Tibial artery (tissue), 4 donors: ENCODE measurements around the gene RFX4.

Experiments
- DNase-seq, 2 donors: peaks; one replicate each; pipeline ENCODE4 v3.0.0-alpha.2; 2019
- H3K27ac ChIP-seq, 2 donors: fragments of 200-600 bp; sonication (generic) in 1 of 2; 1 replicate in 1 of 2; 2 replicates in 1 of 2; pipeline ENCODE4 v1.5.1; 2018 to 2019; ENCODE audit warnings: mild to moderate bottlenecking in 1 of 2
- H3K27me3 ChIP-seq, 2 donors: fragments of 200-600 bp; sonication (generic) in 1 of 2; one replicate each; pipeline versions ENCODE4 v1.5.1 to v1.6.0; 2016 to 2019
- H3K36me3 ChIP-seq, 3 donors: fragments of 200-600 bp; sonication (generic) in 2 of 3; one replicate each; pipeline ENCODE4 v1.5.1; 2016 to 2019; ENCODE audit warnings: mild to moderate bottlenecking in 2 of 3
- H3K4me1 ChIP-seq, 4 donors: fragments of 200-600 bp; sonication (generic) in 2 of 4; 1 replicate in 3 of 4; 2 replicates in 1 of 4; pipeline ENCODE4 v1.5.1; 2016 to 2019
- H3K4me3 ChIP-seq, 2 donors: fragments of 200-600 bp; sonication (generic) in 1 of 2; 1 replicate in 1 of 2; 2 replicates in 1 of 2; pipeline ENCODE4 v1.5.1; 2018 to 2019; ENCODE audit warnings: mild to moderate bottlenecking in 2 of 2
- H3K9me3 ChIP-seq, 3 donors: fragments of 200-600 bp; sonication (generic) in 1 of 3; one replicate each; pipeline ENCODE4 v1.5.1; 2016 to 2019
- intact Hi-C: fragments of 100-400 bp; cut with DNase I; formaldehyde crosslinking; loops from one replicate; pipeline ENCODE4 v1.15.0; 2023; ENCODE audit warnings: low total_unique reads
- TF ChIP-seq, protein P1 (sequence below), 2 experiments: fragments of 200-600 bp in 1 of 2; fragments of 450-650 bp in 1 of 2; IDR thresholded peaks; one replicate each; pipeline ENCODE4 v1.5.1; 2017 to 2019; ENCODE audit warnings: antibody characterized with exemption in 2 of 2, mild to moderate bottlenecking in 1 of 2, moderate library complexity in 1 of 2

Gene RFX4

DNA sequence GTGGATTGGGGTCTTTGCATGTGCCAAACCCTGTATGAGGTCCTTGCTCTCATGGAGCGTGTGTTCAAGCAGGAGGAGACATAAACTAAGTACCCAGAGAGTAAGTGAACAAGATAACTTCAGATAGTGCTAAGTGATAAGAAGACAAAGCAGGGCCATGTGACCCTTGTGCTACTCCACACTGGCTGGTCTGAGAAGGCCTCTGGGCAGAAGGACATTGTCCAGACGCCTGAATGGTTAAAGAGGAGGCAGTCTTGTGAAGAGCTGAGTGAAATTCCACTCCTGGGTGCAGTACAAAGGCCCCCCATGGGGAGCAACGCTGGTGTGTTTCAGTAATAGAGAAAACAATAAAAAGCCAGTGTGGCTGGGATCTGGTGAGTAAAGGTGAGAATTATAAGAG lies 98.4 kb downstream of the RFX4 start:
- TF ChIP-seq, protein P1, sequence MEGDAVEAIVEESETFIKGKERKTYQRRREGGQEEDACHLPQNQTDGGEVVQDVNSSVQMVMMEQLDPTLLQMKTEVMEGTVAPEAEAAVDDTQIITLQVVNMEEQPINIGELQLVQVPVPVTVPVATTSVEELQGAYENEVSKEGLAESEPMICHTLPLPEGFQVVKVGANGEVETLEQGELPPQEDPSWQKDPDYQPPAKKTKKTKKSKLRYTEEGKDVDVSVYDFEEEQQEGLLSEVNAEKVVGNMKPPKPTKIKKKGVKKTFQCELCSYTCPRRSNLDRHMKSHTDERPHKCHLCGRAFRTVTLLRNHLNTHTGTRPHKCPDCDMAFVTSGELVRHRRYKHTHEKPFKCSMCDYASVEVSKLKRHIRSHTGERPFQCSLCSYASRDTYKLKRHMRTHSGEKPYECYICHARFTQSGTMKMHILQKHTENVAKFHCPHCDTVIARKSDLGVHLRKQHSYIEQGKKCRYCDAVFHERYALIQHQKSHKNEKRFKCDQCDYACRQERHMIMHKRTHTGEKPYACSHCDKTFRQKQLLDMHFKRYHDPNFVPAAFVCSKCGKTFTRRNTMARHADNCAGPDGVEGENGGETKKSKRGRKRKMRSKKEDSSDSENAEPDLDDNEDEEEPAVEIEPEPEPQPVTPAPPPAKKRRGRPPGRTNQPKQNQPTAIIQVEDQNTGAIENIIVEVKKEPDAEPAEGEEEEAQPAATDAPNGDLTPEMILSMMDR (IDR thresholded peaks at IDR 0.05), result no peak
- H3K4me1 ChIP-seq, result no peaks in the 10 kb centered on the region
- H3K27ac ChIP-seq, result no peak overlapping the region
- no peaks in the 10 kb centered on the region for H3K36me3 ChIP-seq
- intact Hi-C loops, result no loop called here
- H3K9me3 ChIP-seq, result no peaks in the 10 kb centered on the region
- no peak overlapping the region for H3K4me3 ChIP-seq
- no peak for DNase-seq
- peaks cover 0 to 2% of the 10 kb centered on the region in 2 donors for H3K27me3 ChIP-seq

DNA sequence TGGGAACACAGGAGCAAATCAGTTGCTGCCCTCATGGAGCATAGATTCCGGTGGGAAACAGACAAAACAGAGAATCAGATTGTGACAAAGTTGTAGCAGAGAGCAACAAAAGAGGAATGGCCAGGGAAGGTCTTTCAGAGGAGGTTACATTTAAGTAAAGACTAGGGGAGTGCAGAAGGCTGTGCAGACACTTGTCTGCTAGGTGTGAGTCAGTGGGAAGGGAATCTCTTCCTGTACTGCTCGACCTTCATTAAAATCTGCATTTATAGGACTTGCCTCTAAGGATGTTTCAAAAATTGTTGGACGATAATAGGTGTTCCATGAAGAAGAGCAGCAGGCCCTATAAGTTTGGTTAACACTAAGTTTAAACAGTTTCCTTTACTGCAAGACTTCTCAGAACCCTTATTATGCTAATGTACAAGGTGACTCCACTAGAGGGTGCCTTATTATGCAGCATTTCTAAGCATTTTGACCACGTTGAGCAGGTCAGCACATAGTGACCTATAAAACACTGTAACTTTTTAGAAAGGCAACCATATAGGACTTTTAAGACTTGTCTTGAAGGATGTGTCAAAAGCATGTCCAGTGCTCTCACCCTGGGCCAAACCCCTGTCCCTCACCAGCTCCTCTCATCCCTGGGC lies 99.9 kb downstream of the RFX4 start:
- DNase-seq, result no peak
- no peak overlapping the region for H3K4me3 ChIP-seq
- H3K27me3 ChIP-seq, result no peaks in the 10 kb centered on the region
- H3K36me3 ChIP-seq, result no peaks in the 10 kb centered on the region
- H3K4me1 ChIP-seq, result no peaks in the 10 kb centered on the region
- H3K27ac ChIP-seq, result no peak overlapping the region
- no peaks in the 10 kb centered on the region for H3K9me3 ChIP-seq
- TF ChIP-seq, protein P1 (IDR thresholded peaks at IDR 0.05), result no peak
- intact Hi-C loops, result no loop called here

DNA sequence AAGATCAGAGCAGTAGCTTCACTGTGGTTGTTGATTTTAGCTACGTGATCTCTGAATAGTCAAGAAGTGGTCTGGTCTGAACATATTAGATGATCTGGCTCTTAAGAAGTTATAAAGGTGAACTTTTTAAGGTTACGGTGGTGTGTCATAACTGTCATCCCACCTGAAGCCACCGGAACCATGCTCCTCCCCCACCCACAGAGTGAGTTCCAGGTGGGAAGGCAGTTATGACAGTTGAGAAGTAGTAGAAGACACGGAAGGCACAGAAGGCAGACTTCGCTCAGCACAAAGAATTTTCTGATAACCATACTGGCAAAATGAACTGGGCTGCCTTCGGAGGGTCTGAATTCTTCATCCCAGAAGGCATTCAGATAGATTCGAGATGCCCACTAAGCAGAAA lies 101.7 kb downstream of the RFX4 start:
- H3K4me3 ChIP-seq, result no peak overlapping the region
- no peaks in the 10 kb centered on the region for H3K36me3 ChIP-seq
- no peak overlapping the region for H3K27ac ChIP-seq
- DNase-seq, result no peak
- intact Hi-C loops, result no loop called here
- TF ChIP-seq, protein P1 (IDR thresholded peaks at IDR 0.05), result no peak
- H3K4me1 ChIP-seq, result no peaks in the 10 kb centered on the region
- H3K27me3 ChIP-seq, result no peaks in the 10 kb centered on the region
- H3K9me3 ChIP-seq, result no peaks in the 10 kb centered on the region

DNA sequence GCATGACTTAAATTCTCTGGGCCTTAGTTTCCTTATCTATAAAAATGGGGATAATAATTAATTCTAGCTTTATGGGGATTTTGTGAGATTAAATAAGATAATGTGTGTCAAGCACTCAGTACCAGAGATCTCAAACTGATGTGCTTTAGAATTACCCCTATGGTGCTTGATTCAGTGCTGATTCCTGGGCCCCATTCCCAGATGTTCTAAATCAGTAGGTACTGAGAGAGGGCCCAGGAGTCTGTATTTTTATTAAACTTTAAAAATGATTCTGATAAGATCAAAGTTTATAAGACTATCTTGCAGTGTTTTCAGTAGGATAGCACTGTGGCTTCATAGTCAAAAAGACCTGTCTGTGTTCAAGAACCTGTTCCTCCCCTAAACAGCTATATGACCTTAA lies 102.6 kb downstream of the RFX4 start:
- H3K4me1 ChIP-seq, result no peaks in the 10 kb centered on the region
- no peaks in the 10 kb centered on the region for H3K27me3 ChIP-seq
- H3K4me3 ChIP-seq, result no peak overlapping the region
- intact Hi-C loops, result no loop called here
- TF ChIP-seq, protein P1 (IDR thresholded peaks at IDR 0.05), result no peak
- DNase-seq, result no peak
- no peak overlapping the region for H3K27ac ChIP-seq
- no peaks in the 10 kb centered on the region for H3K36me3 ChIP-seq
- no peaks in the 10 kb centered on the region for H3K9me3 ChIP-seq

DNA sequence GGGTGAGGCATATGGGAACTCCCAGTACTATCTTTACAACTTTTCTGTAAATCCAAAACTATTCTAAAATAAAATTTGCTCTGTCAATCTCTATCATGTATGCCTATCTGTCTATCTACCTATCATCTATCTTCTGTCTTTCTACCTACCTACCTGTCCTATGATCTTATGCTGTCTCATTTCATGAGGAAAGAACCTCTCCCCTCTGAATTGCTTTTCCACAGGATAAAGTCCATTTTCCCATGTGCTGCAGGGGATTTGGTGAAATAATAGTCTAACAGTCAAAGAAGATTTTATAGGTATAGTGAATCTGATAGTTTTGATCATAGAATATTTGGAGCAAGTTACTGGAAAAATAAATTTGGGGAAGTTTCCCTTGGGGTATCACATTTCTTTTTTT lies 104.9 kb downstream of the RFX4 start:
- H3K4me3 ChIP-seq, result no peak overlapping the region
- DNase-seq, result no peak
- H3K27me3 ChIP-seq, result no peaks in the 10 kb centered on the region
- TF ChIP-seq, protein P1 (IDR thresholded peaks at IDR 0.05), result no peak
- no peaks in the 10 kb centered on the region for H3K4me1 ChIP-seq
- no peaks in the 10 kb centered on the region for H3K36me3 ChIP-seq
- H3K27ac ChIP-seq, result no peak overlapping the region
- H3K9me3 ChIP-seq, result no peaks in the 10 kb centered on the region
- intact Hi-C loops, result no loop called here
